ENCODE results near the gene ZNF79. TPM values are rescaled to one million over a fixed set of nuclear protein-coding genes. Genes with fewer than 3 reads are reported as not detected.

Gene ZNF79
- total and polyA plus RNA-seq, 9 of the 15 experiments (the other 6 are each of a cell fraction or from before 2014, with no cell fraction given): 0.62 to 7.0 (median 4.1) TPM

DNA sequence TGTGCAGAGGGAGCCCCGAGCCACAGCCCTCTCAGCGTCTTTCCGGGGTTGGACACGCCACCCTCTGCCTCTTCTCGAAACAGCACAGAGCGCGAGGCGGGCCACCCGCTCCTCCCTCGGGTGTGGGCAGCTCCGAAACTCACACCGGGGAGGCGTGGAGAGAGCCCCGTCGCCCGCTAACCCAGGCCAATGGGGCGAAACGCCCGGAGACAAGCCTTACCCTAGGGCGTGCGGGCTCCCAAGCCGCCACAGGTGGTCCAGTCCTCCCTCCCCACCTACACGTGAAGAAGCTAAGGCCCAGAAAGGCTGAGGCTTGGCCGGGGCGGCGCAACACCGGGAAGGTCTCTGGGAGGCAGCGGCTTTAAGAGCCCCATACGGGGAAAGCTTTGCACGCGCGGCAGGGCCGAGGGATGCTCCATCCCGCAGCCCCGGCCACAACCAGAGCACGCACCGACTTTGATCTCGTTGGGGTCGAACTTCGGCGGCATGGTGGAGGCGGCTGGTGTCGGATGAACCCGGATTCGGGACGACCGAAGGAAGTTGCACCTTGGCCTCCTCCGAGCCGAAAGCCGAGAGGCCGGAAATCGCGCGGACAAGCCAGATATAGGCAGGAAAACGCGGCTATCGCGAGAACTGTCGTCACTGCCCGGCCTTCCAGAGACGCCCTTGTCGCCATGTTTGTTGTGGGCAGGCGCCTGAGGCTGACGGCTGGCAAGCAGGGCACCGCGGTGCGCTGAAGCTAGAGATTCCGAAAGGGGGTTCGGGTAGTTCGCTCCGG lies 26.8 kb downstream of the ZNF79 start, which contains the start of the genes LRSAM1 and RPL12 (continued):
- TF ChIP-seq, protein P1, sequence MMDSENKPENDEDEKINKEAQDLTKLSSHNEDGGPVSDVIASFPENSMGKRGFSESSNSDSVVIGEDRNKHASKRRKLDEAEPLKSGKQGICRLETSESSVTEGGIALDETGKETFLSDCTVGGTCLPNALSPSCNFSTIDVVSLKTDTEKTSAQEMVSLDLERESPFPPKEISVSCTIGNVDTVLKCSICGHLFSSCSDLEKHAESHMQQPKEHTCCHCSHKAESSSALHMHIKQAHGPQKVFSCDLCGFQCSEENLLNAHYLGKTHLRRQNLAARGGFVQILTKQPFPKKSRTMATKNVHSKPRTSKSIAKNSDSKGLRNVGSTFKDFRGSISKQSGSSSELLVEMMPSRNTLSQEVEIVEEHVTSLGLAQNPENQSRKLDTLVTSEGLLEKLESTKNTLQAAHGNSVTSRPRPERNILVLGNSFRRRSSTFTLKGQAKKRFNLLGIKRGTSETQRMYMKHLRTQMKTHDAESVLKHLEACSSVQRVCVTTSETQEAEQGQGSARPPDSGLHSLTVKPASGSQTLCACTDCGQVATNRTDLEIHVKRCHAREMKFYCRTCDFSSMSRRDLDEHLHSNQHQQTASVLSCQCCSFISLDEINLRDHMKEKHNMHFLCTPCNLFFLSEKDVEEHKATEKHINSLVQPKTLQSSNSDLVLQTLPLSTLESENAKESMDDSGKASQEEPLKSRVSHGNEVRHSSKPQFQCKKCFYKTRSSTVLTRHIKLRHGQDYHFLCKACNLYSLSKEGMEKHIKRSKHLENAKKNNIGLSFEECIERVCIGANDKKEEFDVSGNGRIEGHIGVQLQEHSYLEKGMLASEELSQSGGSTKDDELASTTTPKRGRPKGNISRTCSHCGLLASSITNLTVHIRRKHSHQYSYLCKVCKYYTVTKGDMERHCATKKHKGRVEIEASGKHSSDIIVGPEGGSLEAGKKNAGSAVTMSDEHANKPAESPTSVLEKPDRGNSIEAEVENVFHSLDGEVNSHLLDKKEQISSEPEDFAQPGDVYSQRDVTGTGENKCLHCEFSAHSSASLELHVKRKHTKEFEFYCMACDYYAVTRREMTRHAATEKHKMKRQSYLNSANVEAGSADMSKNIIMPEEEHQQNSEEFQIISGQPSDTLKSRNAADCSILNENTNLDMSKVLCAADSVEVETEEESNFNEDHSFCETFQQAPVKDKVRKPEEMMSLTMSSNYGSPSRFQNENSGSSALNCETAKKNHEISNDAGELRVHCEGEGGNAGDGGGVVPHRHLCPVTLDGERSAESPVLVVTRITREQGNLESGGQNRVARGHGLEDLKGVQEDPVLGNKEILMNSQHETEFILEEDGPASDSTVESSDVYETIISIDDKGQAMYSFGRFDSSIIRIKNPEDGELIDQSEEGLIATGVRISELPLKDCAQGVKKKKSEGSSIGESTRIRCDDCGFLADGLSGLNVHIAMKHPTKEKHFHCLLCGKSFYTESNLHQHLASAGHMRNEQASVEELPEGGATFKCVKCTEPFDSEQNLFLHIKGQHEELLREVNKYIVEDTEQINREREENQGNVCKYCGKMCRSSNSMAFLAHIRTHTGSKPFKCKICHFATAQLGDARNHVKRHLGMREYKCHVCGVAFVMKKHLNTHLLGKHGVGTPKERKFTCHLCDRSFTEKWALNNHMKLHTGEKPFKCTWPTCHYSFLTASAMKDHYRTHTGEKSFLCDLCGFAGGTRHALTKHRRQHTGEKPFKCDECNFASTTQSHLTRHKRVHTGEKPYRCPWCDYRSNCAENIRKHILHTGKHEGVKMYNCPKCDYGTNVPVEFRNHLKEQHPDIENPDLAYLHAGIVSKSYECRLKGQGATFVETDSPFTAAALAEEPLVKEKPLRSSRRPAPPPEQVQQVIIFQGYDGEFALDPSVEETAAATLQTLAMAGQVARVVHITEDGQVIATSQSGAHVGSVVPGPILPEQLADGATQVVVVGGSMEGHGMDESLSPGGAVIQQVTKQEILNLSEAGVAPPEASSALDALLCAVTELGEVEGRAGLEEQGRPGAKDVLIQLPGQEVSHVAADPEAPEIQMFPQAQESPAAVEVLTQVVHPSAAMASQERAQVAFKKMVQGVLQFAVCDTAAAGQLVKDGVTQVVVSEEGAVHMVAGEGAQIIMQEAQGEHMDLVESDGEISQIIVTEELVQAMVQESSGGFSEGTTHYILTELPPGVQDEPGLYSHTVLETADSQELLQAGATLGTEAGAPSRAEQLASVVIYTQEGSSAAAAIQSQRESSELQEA (IDR thresholded peaks at IDR 0.05; ENCODE audit: low read depth): no peak
- peak; percentile 96 for TF ChIP-seq GTF2E2 (tag; IDR thresholded peaks at IDR 0.05)
- TF ChIP-seq RFX7 (CRISPR knock-in tag; IDR thresholded peaks at IDR 0.05): 0 out of 2 replicates have a peak, but pooled peaks have one; percentile 14
- no peak for TF ChIP-seq JUNB (CRISPR knock-in tag; conservative IDR thresholded peaks at IDR 0.05)
- TF ChIP-seq PTTG1 (tag; IDR thresholded peaks at IDR 0.05; ENCODE audit: low read depth): no peak
- no peak for TF ChIP-seq NR3C1 (CRISPR knock-in tag; IDR thresholded peaks at IDR 0.05)
- TF ChIP-seq ZNF311 (CRISPR knock-in tag; IDR thresholded peaks at IDR 0.05): no peak
- TF ChIP-seq, protein P2, sequence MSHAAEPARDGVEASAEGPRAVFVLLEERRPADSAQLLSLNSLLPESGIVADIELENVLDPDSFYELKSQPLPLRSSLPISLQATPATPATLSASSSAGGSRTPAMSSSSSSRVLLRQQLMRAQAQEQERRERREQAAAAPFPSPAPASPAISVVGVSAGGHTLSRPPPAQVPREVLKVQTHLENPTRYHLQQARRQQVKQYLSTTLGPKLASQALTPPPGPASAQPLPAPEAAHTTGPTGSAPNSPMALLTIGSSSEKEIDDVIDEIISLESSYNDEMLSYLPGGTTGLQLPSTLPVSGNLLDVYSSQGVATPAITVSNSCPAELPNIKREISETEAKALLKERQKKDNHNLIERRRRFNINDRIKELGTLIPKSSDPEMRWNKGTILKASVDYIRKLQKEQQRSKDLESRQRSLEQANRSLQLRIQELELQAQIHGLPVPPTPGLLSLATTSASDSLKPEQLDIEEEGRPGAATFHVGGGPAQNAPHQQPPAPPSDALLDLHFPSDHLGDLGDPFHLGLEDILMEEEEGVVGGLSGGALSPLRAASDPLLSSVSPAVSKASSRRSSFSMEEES (CRISPR knock-in tag; IDR thresholded peaks at IDR 0.05): no peak
- TF ChIP-seq, protein P3, sequence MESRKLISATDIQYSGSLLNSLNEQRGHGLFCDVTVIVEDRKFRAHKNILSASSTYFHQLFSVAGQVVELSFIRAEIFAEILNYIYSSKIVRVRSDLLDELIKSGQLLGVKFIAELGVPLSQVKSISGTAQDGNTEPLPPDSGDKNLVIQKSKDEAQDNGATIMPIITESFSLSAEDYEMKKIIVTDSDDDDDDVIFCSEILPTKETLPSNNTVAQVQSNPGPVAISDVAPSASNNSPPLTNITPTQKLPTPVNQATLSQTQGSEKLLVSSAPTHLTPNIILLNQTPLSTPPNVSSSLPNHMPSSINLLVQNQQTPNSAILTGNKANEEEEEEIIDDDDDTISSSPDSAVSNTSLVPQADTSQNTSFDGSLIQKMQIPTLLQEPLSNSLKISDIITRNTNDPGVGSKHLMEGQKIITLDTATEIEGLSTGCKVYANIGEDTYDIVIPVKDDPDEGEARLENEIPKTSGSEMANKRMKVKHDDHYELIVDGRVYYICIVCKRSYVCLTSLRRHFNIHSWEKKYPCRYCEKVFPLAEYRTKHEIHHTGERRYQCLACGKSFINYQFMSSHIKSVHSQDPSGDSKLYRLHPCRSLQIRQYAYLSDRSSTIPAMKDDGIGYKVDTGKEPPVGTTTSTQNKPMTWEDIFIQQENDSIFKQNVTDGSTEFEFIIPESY (CRISPR knock-in tag; IDR thresholded peaks at IDR 0.05): 0 out of 2 replicates have a peak, but pooled peaks have one; percentile 68
- TF ChIP-seq, protein P4, sequence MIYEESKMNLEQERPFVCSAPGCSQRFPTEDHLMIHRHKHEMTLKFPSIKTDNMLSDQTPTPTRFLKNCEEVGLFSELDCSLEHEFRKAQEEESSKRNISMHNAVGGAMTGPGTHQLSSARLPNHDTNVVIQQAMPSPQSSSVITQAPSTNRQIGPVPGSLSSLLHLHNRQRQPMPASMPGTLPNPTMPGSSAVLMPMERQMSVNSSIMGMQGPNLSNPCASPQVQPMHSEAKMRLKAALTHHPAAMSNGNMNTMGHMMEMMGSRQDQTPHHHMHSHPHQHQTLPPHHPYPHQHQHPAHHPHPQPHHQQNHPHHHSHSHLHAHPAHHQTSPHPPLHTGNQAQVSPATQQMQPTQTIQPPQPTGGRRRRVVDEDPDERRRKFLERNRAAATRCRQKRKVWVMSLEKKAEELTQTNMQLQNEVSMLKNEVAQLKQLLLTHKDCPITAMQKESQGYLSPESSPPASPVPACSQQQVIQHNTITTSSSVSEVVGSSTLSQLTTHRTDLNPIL (CRISPR knock-in tag; IDR thresholded peaks at IDR 0.05): no peak
- TF ChIP-seq FOXM1 (IDR thresholded peaks at IDR 0.05; ENCODE audit: low read depth): no peak
- TF ChIP-seq FOXM1 (CRISPR knock-in tag; IDR thresholded peaks at IDR 0.05; ENCODE audit: low read depth): peak; percentile 96
- peak; percentile 99 for TF ChIP-seq RBBP5 (IDR thresholded peaks at IDR 0.05; ENCODE audit: borderline replicate concordance, insufficient read depth, low read length, poor library complexity, severe bottlenecking)
- no peak for TF ChIP-seq ZNF764 (CRISPR knock-in tag; IDR thresholded peaks at IDR 0.05; ENCODE audit: low read depth)
